DMS 273 (cell line): Measurements from ENCODE around the gene POLE.
"Not testable (repeated sequence)": the region's sequence is repeated elsewhere in the genome, so short reads cannot be mapped to it uniquely, and the experiment has no call there.

Source experiments
- DNase-seq: peaks from one replicate; lab custom pipeline; 2025; ENCODE audit not compliant: unreplicated experiment; lab: John Stamatoyannopoulos, UW

Gene POLE

GRCh38 chr12:132717531-132718387 is 30.6 kb upstream of the POLE start:
- DNase-seq = no peak

GRCh38 chr12:132717011-132717410 is 29.9 kb upstream of the POLE start:
- no peak for DNase-seq

GRCh38 chr12:132716356-132716755 is 29.2 kb upstream of the POLE start:
- no peak for DNase-seq

- no peak for DNase-seq
Measured at GRCh38 chr12:132715874-132716273, 28.7 kb upstream of the POLE start.

- DNase-seq = no peak
Measured at GRCh38 chr12:132713123-132713522, 26.0 kb upstream of the POLE start.

- DNase-seq = peak; percentile 46
Measured at GRCh38 chr12:132711080-132711843, 24.1 kb upstream of the POLE start.

GRCh38 chr12:132710405-132711079 is 23.4 kb upstream of the POLE start, which contains the start of gene PGAM5:
TSS of gene PGAM5 (plus strand) at chr12:132710842. CDS start at chr12:132710877, 35 bp downstream.
- peak; percentile 90 for DNase-seq

- no peak for DNase-seq
Measured at GRCh38 chr12:132710043-132710404, 22.9 kb upstream of the POLE start.

GRCh38 chr12:132708150-132708549 is 21.0 kb upstream of the POLE start:
- DNase-seq = no peak

GRCh38 chr12:132707241-132707640 is 20.1 kb upstream of the POLE start:
- no peak for DNase-seq

GRCh38 chr12:132703641-132704040 is 16.5 kb upstream of the POLE start:
- no peak for DNase-seq

GRCh38 chr12:132702640-132703039 is 15.5 kb upstream of the POLE start:
- DNase-seq = no peak

GRCh38 chr12:132700212-132700822 is 13.2 kb upstream of the POLE start:
- no peak for DNase-seq

- DNase-seq = no peak
Measured at GRCh38 chr12:132698341-132698740, 11.2 kb upstream of the POLE start.

- DNase-seq = no peak
Measured at GRCh38 chr12:132695431-132695830, 8.3 kb upstream of the POLE start.

- DNase-seq = not testable (repeated sequence)
Measured at GRCh38 chr12:132694888-132695287, 7.7 kb upstream of the POLE start.

GRCh38 chr12:132692030-132692429 is 4.9 kb upstream of the POLE start:
- DNase-seq = not testable (repeated sequence)

GRCh38 chr12:132690112-132690511 is 3.0 kb upstream of the POLE start:
- DNase-seq = no peak

GRCh38 chr12:132689227-132689626 is 2.1 kb upstream of the POLE start:
- DNase-seq = no peak

GRCh38 chr12:132686825-132687210 is 324 bp downstream of the POLE start:
- DNase-seq = no peak

GRCh38 chr12:132685400-132685799 is 1.7 kb downstream of the POLE start:
- DNase-seq = no peak
